GM12865 (cell line): Measurements from ENCODE around the gene FAM227B.

Source experiments
- DNase-seq: peaks from one replicate; pipeline ENCODE4 v3.0.0; 2010; ENCODE audit warnings: low read depth
- H3K4me3 ChIP-seq: 2 replicates; pipeline ENCODE4 v1.5.1; 2011; ENCODE audit warnings: mild to moderate bottlenecking, low read depth, low read length, control low read depth
- TF ChIP-seq, protein P1 (sequence below): IDR thresholded peaks from 2 replicates; pipeline ENCODE4 v1.5.1; 2011; ENCODE audit warnings: low read length, control low read depth, low read depth, inconsistent platforms; ENCODE audit not compliant: insufficient read depth; ENCODE audit errors: missing control alignments

The FAM227B gene

DNA sequence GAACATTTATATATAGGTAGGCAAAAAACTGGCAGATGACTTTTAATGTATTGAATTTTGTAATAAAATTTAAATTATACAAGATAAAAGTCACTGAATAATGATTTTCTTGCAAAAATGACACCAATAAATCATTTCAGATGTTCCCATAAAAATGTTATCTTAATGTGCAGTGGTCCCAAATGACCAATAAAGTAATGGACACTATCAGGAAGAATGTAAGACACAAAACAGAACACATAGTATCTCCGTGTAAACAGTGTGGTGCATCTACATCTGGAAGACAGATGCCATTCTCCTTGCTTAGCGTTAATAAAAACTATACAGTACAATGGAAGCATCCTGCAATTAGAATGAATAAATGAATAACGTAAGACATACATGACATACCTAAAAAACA is 156.1 kb downstream of the FAM227B start:
- no peak for DNase-seq
- no peak overlapping the region for H3K4me3 ChIP-seq
- TF ChIP-seq, protein P1, sequence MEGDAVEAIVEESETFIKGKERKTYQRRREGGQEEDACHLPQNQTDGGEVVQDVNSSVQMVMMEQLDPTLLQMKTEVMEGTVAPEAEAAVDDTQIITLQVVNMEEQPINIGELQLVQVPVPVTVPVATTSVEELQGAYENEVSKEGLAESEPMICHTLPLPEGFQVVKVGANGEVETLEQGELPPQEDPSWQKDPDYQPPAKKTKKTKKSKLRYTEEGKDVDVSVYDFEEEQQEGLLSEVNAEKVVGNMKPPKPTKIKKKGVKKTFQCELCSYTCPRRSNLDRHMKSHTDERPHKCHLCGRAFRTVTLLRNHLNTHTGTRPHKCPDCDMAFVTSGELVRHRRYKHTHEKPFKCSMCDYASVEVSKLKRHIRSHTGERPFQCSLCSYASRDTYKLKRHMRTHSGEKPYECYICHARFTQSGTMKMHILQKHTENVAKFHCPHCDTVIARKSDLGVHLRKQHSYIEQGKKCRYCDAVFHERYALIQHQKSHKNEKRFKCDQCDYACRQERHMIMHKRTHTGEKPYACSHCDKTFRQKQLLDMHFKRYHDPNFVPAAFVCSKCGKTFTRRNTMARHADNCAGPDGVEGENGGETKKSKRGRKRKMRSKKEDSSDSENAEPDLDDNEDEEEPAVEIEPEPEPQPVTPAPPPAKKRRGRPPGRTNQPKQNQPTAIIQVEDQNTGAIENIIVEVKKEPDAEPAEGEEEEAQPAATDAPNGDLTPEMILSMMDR = no peak

- TF ChIP-seq, protein P1 = no peak
- H3K4me3 ChIP-seq = no peak overlapping the region
- DNase-seq = no peak
These were observed 158.3 kb downstream of the FAM227B start for GRCh38 chr15:49462232-49462844.

DNA sequence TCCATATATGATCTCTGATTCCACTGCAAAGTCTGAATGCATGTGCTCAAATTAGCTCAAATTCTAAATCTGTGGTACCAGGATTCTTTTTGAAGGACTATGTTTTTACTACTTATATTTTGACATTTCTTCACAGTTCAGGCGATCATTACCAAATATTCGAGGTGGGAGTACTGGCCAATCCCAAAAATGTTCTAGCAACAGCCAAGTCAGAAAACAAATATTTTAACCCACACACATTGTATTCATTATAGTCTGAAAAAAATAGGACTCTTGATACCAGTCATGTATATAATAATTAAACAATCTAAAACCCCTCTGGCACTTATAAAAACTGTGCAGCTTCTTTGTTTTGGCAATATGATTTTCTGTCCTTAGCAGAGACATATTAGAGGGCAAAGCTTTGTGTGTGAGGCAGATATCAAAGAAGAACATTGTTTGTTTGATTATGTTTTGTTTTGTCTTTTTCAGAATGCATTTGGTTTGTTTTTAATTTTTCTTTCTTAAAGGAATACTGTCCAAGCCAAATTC is 160.1 kb downstream of the FAM227B start:
- TF ChIP-seq, protein P1 = no peak
- no peak overlapping the region for H3K4me3 ChIP-seq
- no peak for DNase-seq

- no peak for DNase-seq
- TF ChIP-seq, protein P1 = no peak
- H3K4me3 ChIP-seq = no peak overlapping the region
These were observed 162.5 kb downstream of the FAM227B start for GRCh38 chr15:49458145-49458544.

GRCh38 chr15:49456166-49456565 is 164.5 kb downstream of the FAM227B start:
- TF ChIP-seq, protein P1 = no peak
- no peak overlapping the region for H3K4me3 ChIP-seq
- DNase-seq = no peak

GRCh38 chr15:49452595-49452994 is 168.0 kb downstream of the FAM227B start:
- no peak for DNase-seq
- TF ChIP-seq, protein P1 = no peak

GRCh38 chr15:49441816-49442215 is 178.8 kb downstream of the FAM227B start:
- DNase-seq = no peak
- H3K4me3 ChIP-seq = no peak overlapping the region
- TF ChIP-seq, protein P1 = no peak

More at GRCh38 chr15:49452595-49452994, 168.0 kb downstream of the FAM227B start:
- no peak overlapping the region for H3K4me3 ChIP-seq
